PFSK-1 (cell line): ENCODE data around the gene TMEM131.

Source experiments
- FOXP2 ChIP-seq: optimal IDR thresholded peaks from 2 replicates; pipeline ENCODE3; 2011; ENCODE audit warnings: borderline replicate concordance, control low read depth, inconsistent platforms; ENCODE audit not compliant: insufficient read depth; ENCODE audit errors: extremely low read length, extremely low read depth
- POLR2AphosphoS5 ChIP-seq: IDR thresholded peaks from 2 replicates; pipeline ENCODE4 v1.6.1; 2012; ENCODE audit warnings: low read depth, mild to moderate bottlenecking, control low read depth, low read length, moderate library complexity
- REST ChIP-seq, 2 experiments: IDR thresholded peaks; 2 replicates each; pipeline versions ENCODE4 v1.6.1 to v1.8.0; 2011 to 2012; ENCODE audit warnings: low read depth in 2 of 2, low read length in 2 of 2, control low read depth in 1 of 2, inconsistent platforms in 1 of 2, mild to moderate bottlenecking in 1 of 2, moderate library complexity in 1 of 2; ENCODE audit not compliant: insufficient read depth in 1 of 2
- SIN3A ChIP-seq: IDR thresholded peaks from 2 replicates; pipeline ENCODE4 v1.6.1; 2012; ENCODE audit warnings: mild to moderate bottlenecking, low read length, moderate library complexity, borderline replicate concordance; ENCODE audit not compliant: insufficient read depth
- TAF1 ChIP-seq: IDR thresholded peaks from 2 replicates; pipeline ENCODE4 v1.6.1; 2012; ENCODE audit warnings: low read length, control low read depth, borderline replicate concordance; ENCODE audit not compliant: insufficient read depth

TMEM131 gene

GRCh38 chr2:97713296-97714083 is 282.3 kb downstream of the TMEM131 start, which contains the start of gene ZAP70:
ZAP70 (plus strand) TSS chr2:97713576; CDS start chr2:97724037, 10,461 bp downstream.
- TF ChIP-seq POLR2AphosphoS5 (no peak), SIN3A (no peak), REST (IDR thresholded peaks at IDR 0.05; ENCODE audit: insufficient read depth in 1 of 2, low read depth in 2 of 2, low read length in 2 of 2) (no peak), TAF1 (no peak), FOXP2 (peak; percentile 27)

- TF ChIP-seq POLR2AphosphoS5 (no peak), SIN3A (no peak), REST (IDR thresholded peaks at IDR 0.05; ENCODE audit: insufficient read depth in 1 of 2, low read depth in 2 of 2, low read length in 2 of 2) (no peak), TAF1 (no peak), FOXP2 (no peak)
Observed at GRCh38 chr2:97712693-97713295, 283.0 kb downstream of the TMEM131 start.

- TF ChIP-seq SIN3A (no peak), TAF1 (no peak), FOXP2 (no peak), REST (IDR thresholded peaks at IDR 0.05; ENCODE audit: insufficient read depth in 1 of 2, low read depth in 2 of 2, low read length in 2 of 2) (no peak), POLR2AphosphoS5 (no peak)
Observed at GRCh38 chr2:97711394-97711711, 284.4 kb downstream of the TMEM131 start.

GRCh38 chr2:97708608-97709007 is 287.1 kb downstream of the TMEM131 start:
- TF ChIP-seq FOXP2 (no peak), TAF1 (no peak), POLR2AphosphoS5 (no peak), SIN3A (no peak), REST (IDR thresholded peaks at IDR 0.05; ENCODE audit: insufficient read depth in 1 of 2, low read depth in 2 of 2, low read length in 2 of 2) (no peak)

GRCh38 chr2:97708048-97708380 is 287.7 kb downstream of the TMEM131 start:
- no peak for TF ChIP-seq FOXP2
